ENCODE measurements around the gene PCED1A. TPM values are rescaled to one million over a fixed set of nuclear protein-coding genes. Genes with fewer than 3 reads are reported as not detected.
A peak's percentile ranks its signal among the peaks of the same experiment; 100 is the strongest.

The PCED1A gene
- total RNA-seq, 4 donors from 2014 or later = 2.6 to 9.3 (median 5.7) TPM

DNA sequence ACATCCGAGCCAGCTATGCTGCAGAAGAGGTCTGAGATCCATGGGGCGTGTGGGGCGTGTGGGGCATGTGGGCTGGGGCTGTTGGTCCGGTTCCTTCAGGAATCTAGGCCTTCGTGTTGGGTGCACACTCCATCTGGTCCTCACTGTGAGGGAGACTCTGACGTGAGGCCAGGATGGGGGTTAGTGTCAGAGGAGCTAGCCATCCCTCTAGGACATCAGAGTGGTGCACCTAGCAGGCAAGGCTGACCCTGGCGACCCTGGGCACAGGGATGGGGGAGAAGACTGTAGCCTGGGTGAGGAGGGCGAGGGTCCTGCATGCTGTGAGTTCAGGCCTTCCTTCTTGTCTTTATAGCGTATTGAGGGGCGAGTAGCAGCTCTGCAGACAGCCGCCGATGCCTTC, 24.2 kb upstream of the PCED1A start:
- Histone ChIP-seq H3K9me3 (no peaks in the 10 kb centered on the region), H3K36me3 (peaks cover 0 to 60% of the 10 kb centered on the region in 2 donors), H3K27me3 (no peaks in the 10 kb centered on the region), H3K4me3 (no peak overlapping the region), H3K27ac (no peak overlapping the region), H3K4me1 (peaks cover 0 to 2% of the 10 kb centered on the region in 2 donors)
- ATAC-seq (no peak), DNase-seq (no peak)
- in situ Hi-C loops (cut with MboI; ENCODE audit: low sequenced_read_pairs in 4 of 4) = loop anchor here in 1 of 4 donors (25.0 kb wide), 1 partner anchor 202 kb away; the partner anchor contains the start of genes IDH3B and NOP56
- intact Hi-C loops (cut with DNase I; ENCODE audit: low total_unique reads) = no loop called here
- TF ChIP-seq POLR2A (IDR thresholded peaks at IDR 0.05) = no peak
- TF ChIP-seq, protein P1, sequence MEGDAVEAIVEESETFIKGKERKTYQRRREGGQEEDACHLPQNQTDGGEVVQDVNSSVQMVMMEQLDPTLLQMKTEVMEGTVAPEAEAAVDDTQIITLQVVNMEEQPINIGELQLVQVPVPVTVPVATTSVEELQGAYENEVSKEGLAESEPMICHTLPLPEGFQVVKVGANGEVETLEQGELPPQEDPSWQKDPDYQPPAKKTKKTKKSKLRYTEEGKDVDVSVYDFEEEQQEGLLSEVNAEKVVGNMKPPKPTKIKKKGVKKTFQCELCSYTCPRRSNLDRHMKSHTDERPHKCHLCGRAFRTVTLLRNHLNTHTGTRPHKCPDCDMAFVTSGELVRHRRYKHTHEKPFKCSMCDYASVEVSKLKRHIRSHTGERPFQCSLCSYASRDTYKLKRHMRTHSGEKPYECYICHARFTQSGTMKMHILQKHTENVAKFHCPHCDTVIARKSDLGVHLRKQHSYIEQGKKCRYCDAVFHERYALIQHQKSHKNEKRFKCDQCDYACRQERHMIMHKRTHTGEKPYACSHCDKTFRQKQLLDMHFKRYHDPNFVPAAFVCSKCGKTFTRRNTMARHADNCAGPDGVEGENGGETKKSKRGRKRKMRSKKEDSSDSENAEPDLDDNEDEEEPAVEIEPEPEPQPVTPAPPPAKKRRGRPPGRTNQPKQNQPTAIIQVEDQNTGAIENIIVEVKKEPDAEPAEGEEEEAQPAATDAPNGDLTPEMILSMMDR (IDR thresholded peaks at IDR 0.05 in 4 of 5, conservative IDR thresholded peaks at IDR 0.05 in 1 of 5) = no peak

DNA sequence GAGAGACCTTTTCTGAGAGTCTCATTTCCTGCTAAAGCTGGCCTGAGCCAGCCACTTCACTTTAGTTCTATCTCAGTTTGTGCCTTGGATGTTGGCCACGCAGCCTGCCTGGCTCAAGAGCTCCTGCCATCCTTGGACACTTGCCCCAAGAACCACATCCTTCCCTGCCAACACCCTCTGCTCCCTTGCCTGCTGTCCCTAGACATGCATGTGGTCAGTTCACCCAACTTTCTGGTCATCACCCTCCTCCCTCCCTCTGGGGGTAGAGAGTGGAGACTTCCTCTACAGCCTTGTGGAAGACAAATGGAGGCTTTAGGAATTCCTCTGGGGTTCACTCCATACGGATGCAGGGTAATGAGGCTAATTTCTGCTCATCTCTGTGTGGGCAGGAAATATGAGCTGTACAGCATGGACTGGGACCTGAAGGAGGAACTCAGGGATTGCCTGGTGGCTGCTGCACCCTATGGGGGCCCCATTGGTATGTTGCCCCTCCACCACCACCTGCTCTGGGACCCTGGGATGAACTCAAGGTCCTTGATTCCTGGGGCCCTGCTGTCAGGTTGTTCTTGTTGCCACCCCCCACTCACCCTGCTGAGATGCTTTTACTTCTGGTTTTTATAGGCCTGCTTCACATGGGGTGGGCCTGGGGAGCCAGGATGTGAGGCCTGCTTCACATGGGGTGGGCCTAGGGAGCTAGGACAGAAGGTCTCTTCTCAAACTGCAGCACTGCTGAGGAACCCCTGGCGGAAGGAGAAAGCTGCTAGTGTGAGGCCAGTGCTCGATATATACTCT, 19.1 kb upstream of the PCED1A start:
- H3K9me3 ChIP-seq = no peaks in the 10 kb centered on the region
- peaks cover 0 to 10% of the 10 kb centered on the region in 2 donors for H3K4me1 ChIP-seq
- TF ChIP-seq, protein P1 (IDR thresholded peaks at IDR 0.05 in 4 of 5, conservative IDR thresholded peaks at IDR 0.05 in 1 of 5) = no peak
- TF ChIP-seq POLR2A (IDR thresholded peaks at IDR 0.05) = no peak
- no peaks in the 10 kb centered on the region for H3K27me3 ChIP-seq
- in situ Hi-C loops (cut with MboI; ENCODE audit: low sequenced_read_pairs in 4 of 4) (loop anchor here in 1 of 4 donors (25.0 kb wide), 1 partner anchor 197 kb away; the partner anchor contains the start of genes IDH3B and NOP56), intact Hi-C loops (cut with DNase I; ENCODE audit: low total_unique reads) (no loop called here)
- H3K36me3 ChIP-seq = peaks cover 0 to 38% of the 10 kb centered on the region in 2 donors
- H3K27ac ChIP-seq = no peak overlapping the region
- H3K4me3 ChIP-seq = no peak overlapping the region
- ATAC-seq (peak in 1 of 2 donors; percentile 26), DNase-seq (no peak)

DNA sequence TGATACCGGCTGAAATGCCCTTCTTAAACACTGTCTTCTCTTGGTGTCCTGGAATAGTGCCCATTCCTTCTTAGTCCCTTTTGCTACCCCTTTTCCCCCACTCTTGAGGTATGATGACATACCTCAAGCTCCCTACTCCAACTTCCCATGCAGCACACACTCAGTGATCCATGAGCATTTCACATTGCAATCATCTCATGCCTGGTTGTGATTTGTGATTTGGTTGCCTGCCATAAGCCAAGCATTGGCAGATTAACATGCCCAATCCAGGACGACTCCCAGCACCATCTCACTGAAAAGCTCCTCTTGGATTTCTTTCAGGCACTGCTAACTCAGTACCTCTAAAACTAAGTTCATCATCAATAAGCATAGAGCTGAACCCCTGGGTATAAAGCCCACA, 18.1 kb upstream of the PCED1A start:
- Histone ChIP-seq H3K4me1 (peaks cover 0 to 10% of the 10 kb centered on the region in 2 donors), H3K4me3 (no peak overlapping the region), H3K9me3 (no peaks in the 10 kb centered on the region), H3K27ac (no peak overlapping the region), H3K27me3 (no peaks in the 10 kb centered on the region), H3K36me3 (peaks cover 0 to 29% of the 10 kb centered on the region in 2 donors)
- TF ChIP-seq, protein P1 (IDR thresholded peaks at IDR 0.05 in 4 of 5, conservative IDR thresholded peaks at IDR 0.05 in 1 of 5) = no peak
- no peak for TF ChIP-seq POLR2A (IDR thresholded peaks at IDR 0.05)
- no peak for DNase-seq
- ATAC-seq = no peak
- in situ Hi-C loops (cut with MboI; ENCODE audit: low sequenced_read_pairs in 4 of 4) = loop anchor here in 1 of 4 donors (25.0 kb wide), 1 partner anchor 196 kb away; the partner anchor contains the start of genes IDH3B and NOP56
- intact Hi-C loops (cut with DNase I; ENCODE audit: low total_unique reads) = no loop called here

DNA sequence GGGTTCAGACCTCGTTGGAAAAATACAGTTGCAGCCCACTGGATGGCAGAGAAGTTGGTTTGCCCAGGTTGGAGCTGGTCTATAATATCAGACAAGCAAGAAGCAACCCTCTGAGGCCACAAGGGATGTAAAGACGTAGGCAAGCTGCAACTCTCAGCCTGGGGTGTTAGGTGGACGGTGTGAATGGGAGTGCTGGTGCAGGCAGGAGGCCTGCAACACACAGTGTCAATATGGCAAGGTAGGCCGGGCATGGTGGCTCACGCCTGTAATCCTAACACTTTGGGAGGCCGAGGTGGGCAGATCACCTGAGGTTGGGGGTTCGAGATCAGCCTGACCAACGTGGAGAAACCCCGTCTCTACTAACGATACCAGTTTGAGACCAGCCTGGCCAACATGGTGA, 10.6 kb upstream of the PCED1A start:
- TF ChIP-seq, protein P1 (IDR thresholded peaks at IDR 0.05 in 4 of 5, conservative IDR thresholded peaks at IDR 0.05 in 1 of 5) = no peak
- no peak for TF ChIP-seq POLR2A (IDR thresholded peaks at IDR 0.05)
- intact Hi-C loops (cut with DNase I; ENCODE audit: low total_unique reads) = no loop called here

More for the DNA sequence above, 10.6 kb upstream of the PCED1A start:
- Histone ChIP-seq H3K27ac (no peak overlapping the region), H3K4me3 (no peak overlapping the region), H3K27me3 (no peaks in the 10 kb centered on the region), H3K4me1 (peaks cover 0 to 5% of the 10 kb centered on the region in 2 donors), H3K9me3 (no peaks in the 10 kb centered on the region), H3K36me3 (no peaks in the 10 kb centered on the region)
- in situ Hi-C loops (cut with MboI; ENCODE audit: low sequenced_read_pairs in 4 of 4) = loop anchor here in 1 of 4 donors (25.0 kb wide), 1 partner anchor 189 kb away; the partner anchor contains the start of genes IDH3B and NOP56
- DNase-seq (no peak), ATAC-seq (no peak)
